IMR-90 (cell line): Measurements from ENCODE around the gene CAPN8. TPM values are rescaled to one million over a fixed set of nuclear protein-coding genes. Genes with fewer than 3 reads are reported as not detected.

ENCODE experiments used
- ATAC-seq: fragments of 200-7000 bp; cut with Tn5 transposase; 2 replicates; pipeline ENCODE4 v1.9.1; 2020; ENCODE audit warnings: low read depth, mild to moderate bottlenecking, moderate library complexity
- BruUV-seq: library from RNA; stranded (reverse); fragments of 400-500 nt; replicated peaks from 2 replicates; lab custom pipeline; 2021; lab: Mats Ljungman, UMichigan
- CTCF ChIA-PET: fragments of 300-600 bp; formaldehyde crosslinking; extraction: SDS; loops from one replicate; lab custom pipeline; 2021; ENCODE audit warnings: antibody characterized with exemption; lab: Yijun Ruan, JAX
- POLR2A ChIA-PET: fragments of 300-600 bp; sonication (Branson Sonifier 250); formaldehyde crosslinking; loops from one replicate; lab custom pipeline; 2022; ENCODE audit warnings: antibody characterized with exemption; ENCODE audit not compliant: unreplicated experiment; lab: Charles Lee
- DNase-seq: peaks from one replicate; pipeline ENCODE4 v3.0.0; 2013
- H2AFZ ChIP-seq: replicated peaks from 2 replicates; pipeline ENCODE3; 2013; ENCODE audit warnings: low read length, mild to moderate bottlenecking; ENCODE audit not compliant: poor library complexity
- H2AK5ac ChIP-seq: 2 replicates; pipeline ENCODE4 v1.6.1; 2013; ENCODE audit warnings: low read depth, low read length, inconsistent platforms
- H2AK9ac ChIP-seq: replicated peaks from 2 replicates; pipeline ENCODE3; 2013; ENCODE audit warnings: mild to moderate bottlenecking, low read depth, low read length, moderate library complexity; ENCODE audit not compliant: poor library complexity
- H2BK120ac ChIP-seq: 2 replicates; pipeline ENCODE4 v1.6.1; 2013; ENCODE audit warnings: low read depth, low read length, inconsistent platforms
- H2BK15ac ChIP-seq: 3 replicates; pipeline ENCODE4 v1.6.1; 2013; ENCODE audit warnings: low read depth, low read length, inconsistent platforms
- H2BK20ac ChIP-seq: 2 replicates; pipeline ENCODE4 v1.6.1; 2013; ENCODE audit warnings: low read depth, mild to moderate bottlenecking, inconsistent platforms, low read length, moderate library complexity
- H2BK5ac ChIP-seq: 2 replicates; pipeline ENCODE4 v1.6.1; 2013; ENCODE audit warnings: mild to moderate bottlenecking, low read depth, low read length, inconsistent platforms; ENCODE audit not compliant: poor library complexity, severe bottlenecking
- H3K14ac ChIP-seq: replicated peaks from 2 replicates; pipeline ENCODE4 v1.6.1; 2013; ENCODE audit warnings: low read depth, low read length, inconsistent platforms
- H3K18ac ChIP-seq: 2 replicates; pipeline ENCODE4 v1.6.1; 2013; ENCODE audit warnings: low read depth, low read length, control low read depth
- H3K23ac ChIP-seq: 2 replicates; pipeline ENCODE4 v1.6.1; 2013; ENCODE audit warnings: low read depth, low read length, inconsistent platforms
- H3K27ac ChIP-seq: 2 replicates; pipeline ENCODE4 v1.5.1; 2013; ENCODE audit warnings: mild to moderate bottlenecking, control low read depth, low read length; ENCODE audit not compliant: insufficient read depth
- H3K27me3 ChIP-seq: 2 replicates; pipeline ENCODE4 v1.6.1; 2013; ENCODE audit warnings: low read length; ENCODE audit not compliant: control insufficient read depth, insufficient read depth
- H3K36me3 ChIP-seq: 2 replicates; pipeline ENCODE4 v1.6.1; 2013; ENCODE audit warnings: low read length, mixed read lengths; ENCODE audit not compliant: control insufficient read depth, insufficient read depth
- H3K4ac ChIP-seq: 2 replicates; pipeline ENCODE4 v1.6.1; 2013; ENCODE audit warnings: low read depth, low read length, inconsistent platforms
- H3K4me1 ChIP-seq: 2 replicates; pipeline ENCODE4 v1.6.1; 2013; ENCODE audit warnings: low read length, mixed read lengths; ENCODE audit not compliant: control insufficient read depth, insufficient read depth
- H3K4me2 ChIP-seq: 2 replicates; pipeline ENCODE4 v1.6.1; 2013; ENCODE audit warnings: low read depth, mild to moderate bottlenecking, control low read depth, low read length, moderate library complexity
- H3K4me3 ChIP-seq: 2 replicates; pipeline ENCODE4 v1.5.1; 2013; ENCODE audit warnings: low read depth, mild to moderate bottlenecking, control low read depth, low read length, moderate library complexity; ENCODE audit not compliant: insufficient read depth
- H3K56ac ChIP-seq: 2 replicates; pipeline ENCODE4 v1.6.1; 2013; ENCODE audit warnings: low read length, inconsistent platforms; ENCODE audit not compliant: insufficient read depth; ENCODE audit errors: extremely low read depth
- H3K79me1 ChIP-seq, 2 experiments: 2 replicates each; pipeline ENCODE4 v1.6.1; 2013; ENCODE audit warnings: low read length in 2 of 2, inconsistent platforms in 1 of 2, low read depth in 1 of 2
- H3K9ac ChIP-seq: 2 replicates; pipeline ENCODE4 v1.6.1; 2013; ENCODE audit warnings: low read depth, low read length, control low read depth
- H3K9me1 ChIP-seq: 2 replicates; pipeline ENCODE4 v1.6.1; 2013; ENCODE audit warnings: low read length, inconsistent platforms; ENCODE audit not compliant: insufficient read depth
- H3K9me3 ChIP-seq: 2 replicates; pipeline ENCODE4 v1.6.1; 2013; ENCODE audit warnings: low read length; ENCODE audit not compliant: control insufficient read depth, insufficient read depth
- H4K20me1 ChIP-seq: 2 replicates; pipeline ENCODE4 v1.6.1; 2013; ENCODE audit warnings: low read length, inconsistent platforms; ENCODE audit not compliant: insufficient read depth
- H4K5ac ChIP-seq: 2 replicates; pipeline ENCODE4 v1.6.1; 2013; ENCODE audit warnings: mild to moderate bottlenecking, low read depth, low read length, control low read depth
- H4K8ac ChIP-seq, 2 experiments: 2 replicates each; pipeline ENCODE4 v1.6.1; 2013; ENCODE audit warnings: low read depth in 2 of 2, low read length in 2 of 2, control low read depth in 1 of 2, inconsistent platforms in 1 of 2
- H4K91ac ChIP-seq: 2 replicates; pipeline ENCODE4 v1.6.1; 2013; ENCODE audit warnings: low read depth, low read length, inconsistent platforms; ENCODE audit not compliant: insufficient read depth
- BHLHE40 ChIP-seq: fragments of 150-350 bp; IDR thresholded peaks from 2 replicates; pipeline ENCODE4 v1.6.1; 2016; ENCODE audit warnings: mild to moderate bottlenecking, low read depth, low read length
- CEBPB ChIP-seq: IDR thresholded peaks from 2 replicates; pipeline ENCODE4 v1.6.1; 2012; ENCODE audit warnings: low read depth, low read length, improper control_type of control experiment
- CHD1 ChIP-seq: IDR thresholded peaks from 2 replicates; pipeline ENCODE4 v1.6.1; 2012; ENCODE audit warnings: low read depth, low read length, improper control_type of control experiment
- FOS ChIP-seq: fragments of 150-350 bp; IDR thresholded peaks from 2 replicates; pipeline ENCODE4 v1.6.1; 2016; ENCODE audit warnings: low read depth, low read length
- MAFK ChIP-seq: IDR thresholded peaks from 2 replicates; pipeline ENCODE4 v1.6.1; 2012; ENCODE audit warnings: low read depth, low read length, improper control_type of control experiment
- MAZ ChIP-seq: IDR thresholded peaks from 2 replicates; pipeline ENCODE4 v1.6.1; 2012; ENCODE audit warnings: low read depth, mild to moderate bottlenecking, low read length, improper control_type of control experiment, moderate library complexity, borderline replicate concordance
- MXI1 ChIP-seq: IDR thresholded peaks from 2 replicates; pipeline ENCODE4 v1.6.1; 2012; ENCODE audit warnings: low read depth, mild to moderate bottlenecking, low read length, moderate library complexity, borderline replicate concordance
- NFE2L2 ChIP-seq: fragments of 150-350 bp; IDR thresholded peaks from 2 replicates; pipeline ENCODE4 v1.6.1; 2016; ENCODE audit warnings: low read depth, mild to moderate bottlenecking, low read length
- POLR2A ChIP-seq: IDR thresholded peaks from 2 replicates; pipeline ENCODE4 v1.6.1; 2012; ENCODE audit warnings: mild to moderate bottlenecking, low read depth, low read length
- RCOR1 ChIP-seq: IDR thresholded peaks from 2 replicates; pipeline ENCODE4 v1.6.1; 2012; ENCODE audit warnings: mild to moderate bottlenecking, low read length, improper control_type of control experiment; ENCODE audit not compliant: insufficient replicate concordance
- SMC3 ChIP-seq: fragments of 150-350 bp; IDR thresholded peaks from 2 replicates; pipeline ENCODE4 v1.6.1; 2016; ENCODE audit warnings: low read depth, mild to moderate bottlenecking, antibody characterized with exemption, low read length, moderate library complexity
- WGBS, 2 experiments: methylation state at CpG; one replicate each; pipeline versions ENCODE4 v1.1.5 to v1.1.7; 2013; ENCODE audit warnings: missing lambda C conversion rate in 2 of 2; ENCODE audit not compliant: insufficient read length in 1 of 2; ENCODE audit errors: extremely low coverage in 2 of 2; 5-methylcytosine and 5-hydroxymethylcytosine counted together
- dilution Hi-C: fragments of 300-500 bp; cut with HindIII; formaldehyde crosslinking; loops from one replicate; pipeline ENCODE4 v1.14.3; 2018; ENCODE audit warnings: low sequenced_read_pairs; ENCODE audit not compliant: unreplicated experiment
- in situ Hi-C: fragments of 300-500 bp; cut with MboI; formaldehyde crosslinking; loops from 3 replicates; pipeline ENCODE4 v1.14.3; 2019; ENCODE audit warnings: low sequenced_read_pairs, inconsistent platforms, mixed read lengths
- intact Hi-C: fragments of 100-400 bp; cut with micrococcal nuclease; formaldehyde crosslinking; loops from 2 replicates; pipeline ENCODE4 v1.10.0; 2022
- polyA plus RNA-seq, 3 experiments: library from polyadenylated mRNA; depleted of rRNA; stranded (reverse); fragments of >200 nt; gene quantifications; 2 replicates each; pipeline ENCODE4 v1.2.3, GENCODE V29; 2012; ENCODE audit warnings: low replicate concordance in 1 of 3
- total RNA-seq: library from RNA; depleted of rRNA; stranded (reverse); fragments of >200 nt; gene quantifications from 2 replicates; pipeline ENCODE4 v1.2.3, GENCODE V29; 2012
- TF ChIP-seq, protein P1 (sequence below): conservative IDR thresholded peaks from 2 replicates; pipeline ENCODE4 v1.5.1; 2012; ENCODE audit warnings: mild to moderate bottlenecking, low read depth, low read length, improper control_type of control experiment
- TF ChIP-seq, protein P2 (sequence below): fragments of 150-350 bp; IDR thresholded peaks from 2 replicates; pipeline ENCODE4 v1.6.1; 2016; ENCODE audit warnings: low read depth, mild to moderate bottlenecking, low read length, moderate library complexity, borderline replicate concordance

Gene CAPN8
- total and polyA plus RNA-seq, 2 of the 4 experiments (the other 2 are of a cell fraction): not detected

DNA sequence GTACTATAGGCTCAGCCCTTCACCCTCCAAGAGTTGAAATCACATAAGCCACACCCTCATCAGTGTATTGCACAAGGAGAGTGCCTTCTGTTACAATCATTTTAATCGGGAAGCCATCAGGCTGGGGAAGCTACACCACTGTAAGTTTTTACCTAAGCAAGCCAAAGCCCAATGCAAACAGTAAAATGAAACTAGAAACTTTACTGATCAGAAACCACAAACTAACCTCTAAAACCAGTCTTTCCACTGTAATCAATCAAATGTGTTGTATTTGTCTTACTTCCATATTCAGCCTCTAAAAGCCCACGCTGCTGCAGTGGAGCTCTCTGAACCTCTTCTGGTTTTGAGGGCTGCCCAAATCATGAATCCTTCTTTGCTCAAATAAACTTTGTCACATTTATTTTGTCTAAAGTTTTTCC lies 26.2 kb downstream of the CAPN8 start:
- DNase-seq (no peak), ATAC-seq (no peak)
- H3K4me2 ChIP-seq: no peak overlapping the region
- no peaks in the 10 kb centered on the region for H4K20me1 ChIP-seq
- intact Hi-C loops: no loop called here
- no peak overlapping the region for H3K4me3 ChIP-seq
- H2BK15ac ChIP-seq: no peak overlapping the region
- ChIA-PET CTCF (no interaction called here), POLR2A (no interaction called here)
- no peak overlapping the region for H2BK5ac ChIP-seq
- TF ChIP-seq NFE2L2: no peak
- TF ChIP-seq MXI1: no peak
- TF ChIP-seq MAFK: no peak
- TF ChIP-seq MAZ: no peak
- TF ChIP-seq, protein P1, sequence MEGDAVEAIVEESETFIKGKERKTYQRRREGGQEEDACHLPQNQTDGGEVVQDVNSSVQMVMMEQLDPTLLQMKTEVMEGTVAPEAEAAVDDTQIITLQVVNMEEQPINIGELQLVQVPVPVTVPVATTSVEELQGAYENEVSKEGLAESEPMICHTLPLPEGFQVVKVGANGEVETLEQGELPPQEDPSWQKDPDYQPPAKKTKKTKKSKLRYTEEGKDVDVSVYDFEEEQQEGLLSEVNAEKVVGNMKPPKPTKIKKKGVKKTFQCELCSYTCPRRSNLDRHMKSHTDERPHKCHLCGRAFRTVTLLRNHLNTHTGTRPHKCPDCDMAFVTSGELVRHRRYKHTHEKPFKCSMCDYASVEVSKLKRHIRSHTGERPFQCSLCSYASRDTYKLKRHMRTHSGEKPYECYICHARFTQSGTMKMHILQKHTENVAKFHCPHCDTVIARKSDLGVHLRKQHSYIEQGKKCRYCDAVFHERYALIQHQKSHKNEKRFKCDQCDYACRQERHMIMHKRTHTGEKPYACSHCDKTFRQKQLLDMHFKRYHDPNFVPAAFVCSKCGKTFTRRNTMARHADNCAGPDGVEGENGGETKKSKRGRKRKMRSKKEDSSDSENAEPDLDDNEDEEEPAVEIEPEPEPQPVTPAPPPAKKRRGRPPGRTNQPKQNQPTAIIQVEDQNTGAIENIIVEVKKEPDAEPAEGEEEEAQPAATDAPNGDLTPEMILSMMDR: no peak
- TF ChIP-seq BHLHE40: no peak
- no peak for TF ChIP-seq POLR2A
- no peak for TF ChIP-seq FOS
- no peak for TF ChIP-seq CHD1
- TF ChIP-seq CEBPB: no peak
- no peak for TF ChIP-seq RCOR1
- TF ChIP-seq, protein P2, sequence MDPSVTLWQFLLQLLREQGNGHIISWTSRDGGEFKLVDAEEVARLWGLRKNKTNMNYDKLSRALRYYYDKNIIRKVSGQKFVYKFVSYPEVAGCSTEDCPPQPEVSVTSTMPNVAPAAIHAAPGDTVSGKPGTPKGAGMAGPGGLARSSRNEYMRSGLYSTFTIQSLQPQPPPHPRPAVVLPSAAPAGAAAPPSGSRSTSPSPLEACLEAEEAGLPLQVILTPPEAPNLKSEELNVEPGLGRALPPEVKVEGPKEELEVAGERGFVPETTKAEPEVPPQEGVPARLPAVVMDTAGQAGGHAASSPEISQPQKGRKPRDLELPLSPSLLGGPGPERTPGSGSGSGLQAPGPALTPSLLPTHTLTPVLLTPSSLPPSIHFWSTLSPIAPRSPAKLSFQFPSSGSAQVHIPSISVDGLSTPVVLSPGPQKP: no peak
- TF ChIP-seq SMC3: no peak
- no peaks in the 10 kb centered on the region for H3K9me1 ChIP-seq
- H3K27ac ChIP-seq: no peak overlapping the region
- H3K4ac ChIP-seq: no peak overlapping the region
- H3K18ac ChIP-seq: no peak overlapping the region
- dilution Hi-C loops: no loop called here
- H2BK20ac ChIP-seq: no peak overlapping the region
- H3K27me3 ChIP-seq: peaks cover 28% of the 10 kb centered on the region
- peaks cover 2% of the 10 kb centered on the region; the same call in 1 of the 2 replicates for H3K9me3 ChIP-seq
- H3K4me1 ChIP-seq: no peaks in the 10 kb centered on the region
- no peaks in the 10 kb centered on the region for H3K79me1 ChIP-seq
- no peak overlapping the region for H3K14ac ChIP-seq
- no peak overlapping the region for H4K8ac ChIP-seq
- no peak overlapping the region for H3K9ac ChIP-seq
- no peak overlapping the region for H2BK120ac ChIP-seq
- H4K91ac ChIP-seq: no peak overlapping the region
- BruUV-seq: no TSS peak
- in situ Hi-C loops: no loop called here
- H2AFZ ChIP-seq: no peak overlapping the region
- H3K23ac ChIP-seq: no peak overlapping the region
- H4K5ac ChIP-seq: no peak overlapping the region
- H3K36me3 ChIP-seq: no peaks in the 10 kb centered on the region
- no peak overlapping the region for H2AK5ac ChIP-seq
- H2AK9ac ChIP-seq: no peak overlapping the region
- WGBS, 2 experiments: no CpG with 5 or more reads among the region's 2 CpGs
- no peak overlapping the region for H3K56ac ChIP-seq
